Choroid plexus epithelial cell (primary cell): Measurements from ENCODE around the gene FYCO1.

Experiments
- DNase-seq: peaks from one replicate; pipeline ENCODE4 v3.0.0-alpha.2; 2010; ENCODE audit warnings: low read depth
- H3K4me3 ChIP-seq: 2 replicates; pipeline ENCODE4 v1.5.1; 2011; ENCODE audit warnings: low read depth, mild to moderate bottlenecking, control low read depth, low read length, moderate library complexity
- CTCF ChIP-seq: conservative IDR thresholded peaks from 2 replicates; pipeline ENCODE4 v1.5.1; 2011; ENCODE audit warnings: low read depth, mild to moderate bottlenecking, control low read depth, inconsistent platforms, low read length, moderate library complexity

FYCO1 gene

GRCh38 chr3:45921158-45922038 lies 74.2 kb downstream of the FYCO1 start:
- H3K4me3 ChIP-seq, result no peak overlapping the region
- no peak for TF ChIP-seq CTCF
- DNase-seq, result no peak

DNA sequence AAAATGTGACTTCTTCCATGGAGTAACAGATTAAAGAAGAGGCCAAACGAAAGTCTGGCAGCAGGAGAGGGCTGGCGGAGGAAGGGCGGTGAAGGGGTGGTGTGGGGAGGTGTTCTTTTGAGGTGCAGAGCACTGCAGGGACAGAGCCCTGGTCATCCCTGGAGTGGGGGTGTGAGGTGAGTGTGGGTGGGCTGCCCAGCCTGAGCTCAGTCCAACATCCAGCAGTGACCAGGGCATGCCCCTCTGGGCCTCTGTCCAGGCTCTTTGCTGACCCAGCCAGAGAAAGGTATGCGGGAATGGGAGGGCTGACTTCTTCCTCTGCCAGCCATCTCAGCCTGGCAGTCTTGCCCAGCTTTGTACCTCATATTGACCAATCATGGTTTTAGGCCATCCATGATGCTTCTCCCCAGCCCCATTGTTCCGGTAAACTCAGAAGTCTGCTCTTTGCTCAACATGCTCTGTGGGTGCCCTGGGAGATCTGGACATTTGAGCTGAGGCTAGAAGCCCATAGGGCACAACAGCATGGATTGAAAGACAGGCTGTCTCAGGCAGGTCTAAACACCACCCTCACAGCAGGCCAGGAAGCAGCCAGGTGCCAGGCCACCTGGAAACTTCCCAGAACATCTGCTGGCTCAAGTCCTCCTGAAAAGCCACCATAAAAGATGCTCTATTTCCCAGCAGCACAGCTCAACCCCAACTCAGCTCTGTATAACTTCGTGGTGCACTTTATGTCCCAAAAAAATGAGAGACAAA lies 78.3 kb downstream of the FYCO1 start:
- no peak for TF ChIP-seq CTCF
- no peak for DNase-seq
- no peak overlapping the region for H3K4me3 ChIP-seq

- H3K4me3 ChIP-seq, result no peak overlapping the region
- TF ChIP-seq CTCF, result no peak
- peak; percentile 94 for DNase-seq
Measured at GRCh38 chr3:45915518-45916231, 79.9 kb downstream of the FYCO1 start.

- H3K4me3 ChIP-seq, result no peak overlapping the region
- no peak for TF ChIP-seq CTCF
Measured at GRCh38 chr3:45915059-45915439, 80.6 kb downstream of the FYCO1 start.

DNA sequence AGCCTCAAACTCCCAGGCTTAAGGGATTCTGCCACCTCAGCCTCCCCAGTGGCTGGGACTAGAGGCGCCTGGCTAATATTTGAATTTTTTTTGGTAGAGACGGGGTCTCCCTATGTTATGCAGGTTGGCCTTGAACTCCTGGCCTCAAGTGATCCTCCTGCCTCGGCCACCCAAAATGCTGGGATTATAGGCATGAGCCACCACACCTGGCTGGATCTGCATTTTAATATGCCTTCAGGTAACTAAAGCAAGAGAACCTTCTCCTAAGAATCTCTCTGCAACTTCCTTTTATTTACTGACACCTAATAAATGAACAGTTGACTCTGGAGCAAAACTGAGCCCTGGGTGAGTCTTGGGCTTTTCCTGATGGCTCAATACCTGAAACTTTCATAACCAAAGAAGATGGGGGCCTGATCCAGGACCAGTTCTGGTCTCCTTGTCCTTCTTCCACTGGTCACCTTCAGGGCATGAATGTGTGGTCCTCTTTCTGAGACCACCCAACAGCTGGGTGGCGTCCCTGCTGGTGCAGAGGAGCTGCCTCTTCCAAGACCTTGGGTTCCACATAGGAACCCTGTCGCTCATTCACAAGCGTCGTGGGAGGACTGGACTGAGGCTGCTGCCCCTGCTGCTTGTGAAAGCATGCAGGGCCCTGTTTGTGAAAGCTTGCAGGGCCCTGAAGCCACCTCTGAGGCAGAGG lies 81.1 kb downstream of the FYCO1 start:
- no peak for DNase-seq
- H3K4me3 ChIP-seq, result no peak overlapping the region
- no peak for TF ChIP-seq CTCF

More at GRCh38 chr3:45915059-45915439, 80.6 kb downstream of the FYCO1 start:
- no peak for DNase-seq

DNA sequence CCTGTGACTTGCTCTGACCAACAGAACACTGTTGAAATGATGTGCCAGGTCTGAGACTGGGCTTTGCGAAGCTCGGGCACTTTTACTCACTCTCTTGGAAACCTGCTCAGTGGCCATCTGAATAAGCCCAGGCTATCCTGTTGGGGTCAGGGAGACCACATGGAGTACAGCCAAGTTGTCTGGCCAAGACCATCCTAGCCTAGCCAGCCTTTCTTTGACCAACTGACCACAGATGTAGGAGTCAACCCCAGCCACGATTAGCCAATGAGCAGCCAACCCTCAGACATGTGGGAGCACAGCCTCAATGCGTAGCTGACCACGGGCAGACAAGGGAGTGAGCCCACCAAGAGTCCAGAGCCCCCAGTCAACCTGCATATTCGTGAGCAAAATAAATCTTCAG lies 83.2 kb downstream of the FYCO1 start:
- DNase-seq, result no peak
- H3K4me3 ChIP-seq, result no peak overlapping the region
- TF ChIP-seq CTCF, result no peak
